GM18508 (cell line): ENCODE measurements around the gene NSL1.
"Not testable (repeated sequence)": the region's sequence is repeated elsewhere in the genome, so short reads cannot be mapped to it uniquely, and the experiment has no call there.

Experiments
- ATAC-seq: cut with Tn5 transposase; IDR thresholded peaks from one replicate; pipeline ENCODE4 v1.9.1; 2021; ENCODE audit warnings: moderate number of reproducible peaks; ENCODE audit not compliant: insufficient read depth, unreplicated experiment

The NSL1 gene

GRCh38 chr1:212752934-212753497, 38.6 kb downstream of the NSL1 start:
- no peak for ATAC-seq

- ATAC-seq: no peak
Observed at GRCh38 chr1:212752252-212752933, 39.2 kb downstream of the NSL1 start.

- ATAC-seq: no peak
Observed at GRCh38 chr1:212749821-212750535, 41.6 kb downstream of the NSL1 start.

GRCh38 chr1:212746546-212746945, 45.0 kb downstream of the NSL1 start:
- ATAC-seq: no peak

- ATAC-seq: no peak
Observed at GRCh38 chr1:212745303-212745702, 46.3 kb downstream of the NSL1 start.

- no peak for ATAC-seq
Observed at GRCh38 chr1:212743901-212744475, 47.6 kb downstream of the NSL1 start.

- ATAC-seq: no peak
Observed at GRCh38 chr1:212738330-212738729, 53.2 kb downstream of the NSL1 start.

GRCh38 chr1:212737559-212737958, 54.0 kb downstream of the NSL1 start:
- no peak for ATAC-seq

- ATAC-seq: no peak
Observed at GRCh38 chr1:212733109-212733508, 58.5 kb downstream of the NSL1 start.

GRCh38 chr1:212731630-212732029, 59.9 kb downstream of the NSL1 start:
- no peak for ATAC-seq

- ATAC-seq: no peak
Observed at GRCh38 chr1:212728606-212729005, 63.0 kb downstream of the NSL1 start.

- ATAC-seq: no peak
Observed at GRCh38 chr1:212727386-212728181, 64.0 kb downstream of the NSL1 start.

- not testable (repeated sequence) for ATAC-seq
Observed at GRCh38 chr1:212724679-212725078, 66.9 kb downstream of the NSL1 start.

GRCh38 chr1:212722270-212722957, 69.2 kb downstream of the NSL1 start:
- ATAC-seq: no peak

- no peak for ATAC-seq
Observed at GRCh38 chr1:212721388-212722247, 70.0 kb downstream of the NSL1 start.

- no peak for ATAC-seq
Observed at GRCh38 chr1:212719633-212720032, 71.9 kb downstream of the NSL1 start.

- no peak for ATAC-seq
Observed at GRCh38 chr1:212718499-212718898, 73.1 kb downstream of the NSL1 start.

GRCh38 chr1:212716161-212716560, 75.4 kb downstream of the NSL1 start:
- ATAC-seq: no peak
